ENCODE measurements around the gene INHBE. TPM values are rescaled to one million over a fixed set of nuclear protein-coding genes. Genes with fewer than 3 reads are reported as not detected.

Gene INHBE
- total and polyA plus RNA-seq, 2 experiments from 2014 or later: 5.6 to 29.0 TPM

- TF ChIP-seq CTCF (conservative IDR thresholded peaks at IDR 0.05; ENCODE audit: low read depth in 2 of 2): no peak
- TF ChIP-seq JUNB (IDR thresholded peaks at IDR 0.05; ENCODE audit: unreplicated experiment): no peak
Measured at GRCh38 chr12:57448669-57449068, 6.4 kb upstream of the INHBE start (continued).

GRCh38 chr12:57449375-57449774 is 5.7 kb upstream of the INHBE start:
- no peak overlapping the region for H3K27ac Mint-ChIP-seq
- H3K27me3 Mint-ChIP-seq (ENCODE audit: insufficient read depth, low read depth, poor library complexity): peaks cover 9% of the 10 kb centered on the region
- H4K20me1 ChIP-seq (replicated peaks; ENCODE audit: insufficient read depth): no peaks in the 10 kb centered on the region
- H3K36me3 Mint-ChIP-seq (ENCODE audit: low read depth): peaks cover 2% of the 10 kb centered on the region; the same call in 1 of the 3 replicates
- H3K4me3 ChIP-seq: no peak overlapping the region
- no peak for ATAC-seq
- H3K27ac ChIP-seq (ENCODE audit: low read depth): no peak overlapping the region
- H3K9me3 Mint-ChIP-seq: no peaks in the 10 kb centered on the region; the same call in 2 of the 3 replicates
- no peak for DNase-seq (ENCODE audit: low spot score)
- no peaks in the 10 kb centered on the region for H3K27me3 ChIP-seq (ENCODE audit: insufficient read depth)
- H3K4me1 ChIP-seq (ENCODE audit: insufficient read depth): peaks cover 26% of the 10 kb centered on the region
- no peak overlapping the region for H3K4me3 Mint-ChIP-seq
- H3K4me2 ChIP-seq: no peak overlapping the region
- 0 out of 2 replicates have a peak, but pooled peaks cover 4% of the 10 kb centered on the region for H3F3A ChIP-seq (replicated peaks; ENCODE audit: low read depth)
- no peaks in the 10 kb centered on the region for H3K9me2 ChIP-seq (ENCODE audit: insufficient read depth)
- peaks cover 22% of the 10 kb centered on the region for H3K4me1 Mint-ChIP-seq
- H2AFZ ChIP-seq: no peak overlapping the region
- no peaks in the 10 kb centered on the region for H3K36me3 ChIP-seq (ENCODE audit: insufficient read depth)
- no peaks in the 10 kb centered on the region for H3K79me2 ChIP-seq (replicated peaks; ENCODE audit: insufficient read depth)
- TF ChIP-seq EZH2phosphoT487 (IDR thresholded peaks at IDR 0.05; ENCODE audit: unreplicated experiment) (no peak), REST (IDR thresholded peaks at IDR 0.05; ENCODE audit: unreplicated experiment) (no peak), POLR2AphosphoS5 (IDR thresholded peaks at IDR 0.05; ENCODE audit: low read depth) (no peak), EZH2 (IDR thresholded peaks at IDR 0.05; ENCODE audit: low read depth, unreplicated experiment) (no peak), CREB1 (CRISPR knock-in tag; IDR thresholded peaks at IDR 0.05; ENCODE audit: low read depth) (no peak), ZNF331 (CRISPR knock-in tag; IDR thresholded peaks at IDR 0.05; ENCODE audit: low read depth) (no peak), JUNB (IDR thresholded peaks at IDR 0.05; ENCODE audit: unreplicated experiment) (no peak), ZNF462 (CRISPR knock-in tag; IDR thresholded peaks at IDR 0.05) (no peak), STAT1 (IDR thresholded peaks at IDR 0.05; ENCODE audit: unreplicated experiment) (no peak), ETS1 (IDR thresholded peaks at IDR 0.05) (no peak), ZNF114 (CRISPR knock-in tag; IDR thresholded peaks at IDR 0.05) (no peak)
